Neuronal stem cell (in vitro differentiated cells): ENCODE measurements around the gene STEAP2.
A peak's percentile ranks its signal among the peaks of the same experiment; 100 is the strongest.
"Not testable (repeated sequence)": the region's sequence is repeated elsewhere in the genome, so short reads cannot be mapped to it uniquely, and the experiment has no call there.

ENCODE experiments used
- DNase-seq: peaks from one replicate; pipeline ENCODE4 v3.0.0-alpha.2; 2013; ENCODE audit warnings: low spot score
- H2AFZ ChIP-seq: one replicate; pipeline ENCODE4 v1.6.1; 2013; ENCODE audit warnings: mild to moderate bottlenecking, low read length, inconsistent platforms
- H2AK5ac ChIP-seq: 2 replicates; pipeline ENCODE4 v1.6.1; 2013; ENCODE audit warnings: low read depth, mild to moderate bottlenecking, inconsistent platforms, low read length, moderate library complexity, mixed read lengths
- H2BK120ac ChIP-seq: 2 replicates; pipeline ENCODE4 v1.6.1; 2013; ENCODE audit warnings: low read depth, mild to moderate bottlenecking, inconsistent platforms, low read length, moderate library complexity, mixed read lengths
- H2BK12ac ChIP-seq: one replicate; pipeline ENCODE4 v1.6.1; 2013; ENCODE audit warnings: low read length, inconsistent platforms
- H2BK15ac ChIP-seq: 2 replicates; pipeline ENCODE4 v1.6.1; 2013; ENCODE audit warnings: mild to moderate bottlenecking, low read length, inconsistent platforms, mixed read lengths
- H2BK5ac ChIP-seq: one replicate; pipeline ENCODE4 v1.6.1; 2013; ENCODE audit warnings: inconsistent platforms, mild to moderate bottlenecking, low read length, moderate library complexity
- H3K14ac ChIP-seq: one replicate; pipeline ENCODE4 v1.6.1; 2013; ENCODE audit warnings: low read length, inconsistent platforms
- H3K18ac ChIP-seq: 2 replicates; pipeline ENCODE4 v1.6.1; 2013; ENCODE audit warnings: low read length, inconsistent platforms
- H3K23ac ChIP-seq: 2 replicates; pipeline ENCODE4 v1.6.1; 2013; ENCODE audit warnings: low read depth, mild to moderate bottlenecking, mixed read lengths, low read length, inconsistent platforms; ENCODE audit not compliant: poor library complexity
- H3K27ac ChIP-seq: replicated peaks from 3 replicates; pipeline ENCODE4 v1.5.1; 2013; ENCODE audit warnings: low read length, inconsistent platforms
- H3K27me3 ChIP-seq, 3 experiments: 2 replicates each; pipeline ENCODE4 v1.6.1; 2013; ENCODE audit warnings: low read length in 3 of 3, mild to moderate bottlenecking in 2 of 3, inconsistent platforms in 1 of 3, low read depth in 1 of 3, mixed read lengths in 1 of 3, moderate library complexity in 1 of 3; ENCODE audit not compliant: control insufficient read depth in 3 of 3, insufficient read depth in 3 of 3
- H3K36me3 ChIP-seq, 2 donors: replicated peaks in 1 of 2; 2 replicates each; pipeline ENCODE4 v1.6.1; 2013; ENCODE audit warnings: low read length in 2 of 2; ENCODE audit not compliant: control insufficient read depth in 2 of 2, insufficient read depth in 2 of 2
- H3K4ac ChIP-seq: 2 replicates; pipeline ENCODE4 v1.6.1; 2013; ENCODE audit warnings: inconsistent platforms, mild to moderate bottlenecking, low read length, moderate library complexity
- H3K4me1 ChIP-seq, 2 donors: 1 replicate in 1 of 2; 2 replicates in 1 of 2; pipeline ENCODE4 v1.6.1; 2013; ENCODE audit warnings: low read length in 2 of 2, low read depth in 1 of 2; ENCODE audit not compliant: control insufficient read depth in 2 of 2, insufficient read depth in 1 of 2
- H3K4me2 ChIP-seq: one replicate; pipeline ENCODE4 v1.6.1; 2013; ENCODE audit warnings: mild to moderate bottlenecking, low read length, inconsistent platforms; ENCODE audit not compliant: insufficient read depth, poor library complexity, severe bottlenecking
- H3K4me3 ChIP-seq, 2 donors: 2 replicates each; pipeline ENCODE4 v1.5.1; 2013; ENCODE audit warnings: low read length in 2 of 2, mild to moderate bottlenecking in 2 of 2, inconsistent platforms in 1 of 2, moderate library complexity in 1 of 2
- H3K79me1 ChIP-seq: one replicate; pipeline ENCODE4 v1.6.1; 2013; ENCODE audit warnings: low read depth, mild to moderate bottlenecking, inconsistent platforms, low read length, moderate library complexity
- H3K9ac ChIP-seq: one replicate; pipeline ENCODE4 v1.6.1; 2013; ENCODE audit warnings: mild to moderate bottlenecking, low read depth, low read length, inconsistent platforms; ENCODE audit not compliant: poor library complexity
- H3K9me3 ChIP-seq, 2 donors: replicated peaks in 1 of 2; 2 replicates each; pipeline versions ENCODE3 to v1.6.1; 2013; ENCODE audit warnings: low read length in 2 of 2, mild to moderate bottlenecking in 2 of 2, inconsistent platforms in 1 of 2, low read depth in 1 of 2, mixed read lengths in 1 of 2, moderate library complexity in 1 of 2; ENCODE audit not compliant: control insufficient read depth in 2 of 2, insufficient read depth in 1 of 2
- H4K8ac ChIP-seq: one replicate; pipeline ENCODE4 v1.6.1; 2013; ENCODE audit warnings: low read depth, mild to moderate bottlenecking, inconsistent platforms, low read length, moderate library complexity
- H4K91ac ChIP-seq: one replicate; pipeline ENCODE4 v1.6.1; 2013; ENCODE audit warnings: low read length, low read depth, mild to moderate bottlenecking, inconsistent platforms; ENCODE audit not compliant: poor library complexity
- WGBS, 2 donors: extraction: QIAGEN DNeasy Blood & Tissue Kit; methylation state at CpG; one replicate each; pipeline ENCODE4 v1.1.7; 2013; ENCODE audit warnings: missing lambda C conversion rate in 2 of 2, mixed read lengths in 1 of 2; ENCODE audit not compliant: insufficient read length in 2 of 2, insufficient replicate concordance in 1 of 2; ENCODE audit errors: extremely low coverage in 2 of 2; 5-methylcytosine and 5-hydroxymethylcytosine counted together

The STEAP2 gene

GRCh38 chr7:90186290-90186689, 25.2 kb upstream of the STEAP2 start:
- no CpG with 5 or more reads among the region's 4 CpGs for WGBS, 2 donors

GRCh38 chr7:90187507-90188050, 24.0 kb upstream of the STEAP2 start:
- no peak overlapping the region for H3K14ac ChIP-seq
- H2BK120ac ChIP-seq: no peak overlapping the region
- no peak overlapping the region for H4K8ac ChIP-seq
- H3K79me1 ChIP-seq: no peaks in the 10 kb centered on the region
- H3K4me3 ChIP-seq: no peak overlapping the region
- no peaks in the 10 kb centered on the region for H3K4me1 ChIP-seq
- no peak overlapping the region for H3K4me2 ChIP-seq
- no peak overlapping the region for H3K18ac ChIP-seq
- no peaks in the 10 kb centered on the region for H3K36me3 ChIP-seq
- H2BK5ac ChIP-seq: no peak overlapping the region
- no peak overlapping the region for H3K9ac ChIP-seq
- no peak for DNase-seq
- no peak overlapping the region for H2AFZ ChIP-seq
- no peaks in the 10 kb centered on the region for H3K27me3 ChIP-seq
- H4K91ac ChIP-seq: no peak overlapping the region
- H2BK15ac ChIP-seq: no peak overlapping the region
- no peak overlapping the region for H2AK5ac ChIP-seq
- H3K23ac ChIP-seq: no peak overlapping the region
- no peak overlapping the region for H3K27ac ChIP-seq
- H3K4ac ChIP-seq: no peak overlapping the region
- peaks cover 3 to 7% of the 10 kb centered on the region in 2 donors for H3K9me3 ChIP-seq
- no peak overlapping the region for H2BK12ac ChIP-seq

More at GRCh38 chr7:90186290-90186689, 25.2 kb upstream of the STEAP2 start:
- not testable (repeated sequence) for H3K36me3 ChIP-seq, H2BK12ac ChIP-seq, H3K27me3 ChIP-seq, H3K9ac ChIP-seq, H3K79me1 ChIP-seq, H4K8ac ChIP-seq, DNase-seq, H3K9me3 ChIP-seq, H3K23ac ChIP-seq, H3K4ac ChIP-seq, H3K4me3 ChIP-seq, H3K4me1 ChIP-seq, H3K14ac ChIP-seq, H2BK15ac ChIP-seq, H3K18ac ChIP-seq, H2AFZ ChIP-seq, H3K27ac ChIP-seq, H4K91ac ChIP-seq, H2BK5ac ChIP-seq, H2BK120ac ChIP-seq, H3K4me2 ChIP-seq, H2AK5ac ChIP-seq

GRCh38 chr7:90188281-90188680, 23.3 kb upstream of the STEAP2 start:
- Histone ChIP-seq H3K14ac (no peak overlapping the region), H3K9me3 (peaks cover 3 to 7% of the 10 kb centered on the region in 2 donors), H3K9ac (no peak overlapping the region), H2BK15ac (no peak overlapping the region), H2AK5ac (no peak overlapping the region), H3K27me3 (no peaks in the 10 kb centered on the region), H3K18ac (no peak overlapping the region), H3K79me1 (no peaks in the 10 kb centered on the region), H3K23ac (no peak overlapping the region), H2BK12ac (no peak overlapping the region), H2BK120ac (no peak overlapping the region), H4K91ac (no peak overlapping the region), H3K4me1 (no peaks in the 10 kb centered on the region), H2AFZ (no peak overlapping the region), H2BK5ac (no peak overlapping the region), H3K4me2 (no peak overlapping the region), H4K8ac (no peak overlapping the region), H3K4ac (no peak overlapping the region), H3K36me3 (no peaks in the 10 kb centered on the region), H3K4me3 (no peak overlapping the region), H3K27ac (no peak overlapping the region)
- no CpG with 5 or more reads among the region's 2 CpGs for WGBS, 2 donors
- DNase-seq: no peak

GRCh38 chr7:90190995-90191394, 20.5 kb upstream of the STEAP2 start:
- Histone ChIP-seq H2AK5ac (no peak overlapping the region), H3K79me1 (no peaks in the 10 kb centered on the region), H2AFZ (no peak overlapping the region), H3K9ac (no peak overlapping the region), H2BK120ac (no peak overlapping the region), H3K27me3 (peaks cover 0 to 4% (median 0%) of the 10 kb centered on the region in 3 experiments), H3K4me1 (no peaks in the 10 kb centered on the region), H4K8ac (no peak overlapping the region), H3K23ac (no peak overlapping the region), H3K4ac (no peak overlapping the region), H3K36me3 (no peaks in the 10 kb centered on the region), H2BK5ac (no peak overlapping the region), H3K4me2 (no peak overlapping the region), H2BK12ac (no peak overlapping the region), H3K9me3 (peaks cover 3 to 7% of the 10 kb centered on the region in 2 donors), H2BK15ac (no peak overlapping the region), H3K14ac (peak overlapping the region; percentile 79), H3K18ac (no peak overlapping the region), H3K27ac (no peak overlapping the region), H3K4me3 (no peak overlapping the region), H4K91ac (no peak overlapping the region)
- DNase-seq: no peak
